Measurements from ENCODE around the gene LGI4.

- TF ChIP-seq CTCF (IDR thresholded peaks at IDR 0.05) (no peak), POLR2A (IDR thresholded peaks at IDR 0.05; ENCODE audit: low read depth) (no peak), EP300 (IDR thresholded peaks at IDR 0.05) (no peak), POLR2AphosphoS5 (IDR thresholded peaks at IDR 0.05) (no peak)
Observed at GRCh38 chr19:35164418-35164817, 29.6 kb upstream of the LGI4 start.

All from esophagus muscularis mucosa (tissue), 4 donors.